Measurements from ENCODE around the gene MUC4. TPM values are rescaled to one million over a fixed set of nuclear protein-coding genes. Genes with fewer than 3 reads are reported as not detected.
"Not testable (repeated sequence)": the region's sequence is repeated elsewhere in the genome, so short reads cannot be mapped to it uniquely, and the experiment has no call there.

MUC4 gene
- total and polyA plus RNA-seq, 2 experiments from 2014 or later: not detected

- DNase-seq: no peak
- no peaks in the 10 kb centered on the region for H3K9me2 ChIP-seq (ENCODE audit: insufficient read depth)
- 0 out of 2 replicates have a peak, but pooled peaks cover 3% of the 10 kb centered on the region for H3K27me3 ChIP-seq (replicated peaks; ENCODE audit: insufficient read depth)
- in situ Hi-C loops (cut with MboI): no loop called here
- H3K4me3 ChIP-seq: no peak overlapping the region
- 77 to 82% methylated on average over 24 to 25 of the region's 26 CpGs for WGBS, 2 experiments (ENCODE audit: low coverage in 1 of 2, low lambda C conversion rate in 2 of 2, missing lambda C conversion rate in 2 of 2)
- no peak overlapping the region for H3K27ac ChIP-seq
- TF ChIP-seq EZH2 (IDR thresholded peaks at IDR 0.05; ENCODE audit: insufficient read depth, poor library complexity, severe bottlenecking) (no peak), EZH2phosphoT487 (IDR thresholded peaks at IDR 0.05; ENCODE audit: insufficient read depth, low read depth) (no peak)
- no peaks in the 10 kb centered on the region for H3K36me3 ChIP-seq (ENCODE audit: low read depth)
- no peaks in the 10 kb centered on the region for H3K9me3 ChIP-seq (ENCODE audit: low read depth)
- H3K4me2 ChIP-seq (ENCODE audit: unreplicated experiment): no peak overlapping the region
- no peak overlapping the region for H2AFZ ChIP-seq
- no peak overlapping the region for H3K9ac ChIP-seq
- no peaks in the 10 kb centered on the region for H4K20me1 ChIP-seq (ENCODE audit: insufficient read depth)
- H3K79me2 ChIP-seq (ENCODE audit: insufficient read depth): no peaks in the 10 kb centered on the region
- H3K4me1 ChIP-seq (ENCODE audit: insufficient read depth): no peaks in the 10 kb centered on the region
- no peaks in the 10 kb centered on the region for H3F3A ChIP-seq (ENCODE audit: insufficient read depth)
Observed at GRCh38 chr3:195788711-195789581, 22.8 kb downstream of the MUC4 start.

- H3K4me2 ChIP-seq (ENCODE audit: unreplicated experiment); H3K79me2 ChIP-seq (ENCODE audit: insufficient read depth); H2AFZ ChIP-seq; H3K27me3 ChIP-seq (replicated peaks; ENCODE audit: insufficient read depth); H3K9me2 ChIP-seq (ENCODE audit: insufficient read depth); H3K9me3 ChIP-seq (ENCODE audit: low read depth); H3K4me3 ChIP-seq; H3F3A ChIP-seq (ENCODE audit: insufficient read depth); H3K27ac ChIP-seq; H3K4me1 ChIP-seq (ENCODE audit: insufficient read depth); DNase-seq; H3K36me3 ChIP-seq (ENCODE audit: low read depth); H3K9ac ChIP-seq; in situ Hi-C loops (cut with MboI); H4K20me1 ChIP-seq (ENCODE audit: insufficient read depth): not testable (repeated sequence)
- 90% methylated on average over 20 to 21 of the region's 21 CpGs for whole genome bisulfite sequencing, 2 experiments (ENCODE audit: low coverage in 1 of 2, low lambda C conversion rate in 2 of 2, missing lambda C conversion rate in 2 of 2)
Observed at GRCh38 chr3:195785781-195786405, 25.8 kb downstream of the MUC4 start.

- H2AFZ ChIP-seq; H3K4me3 ChIP-seq; H3K9me3 ChIP-seq (ENCODE audit: low read depth); H3F3A ChIP-seq (ENCODE audit: insufficient read depth); H3K4me1 ChIP-seq (ENCODE audit: insufficient read depth); H3K9ac ChIP-seq; H3K79me2 ChIP-seq (ENCODE audit: insufficient read depth); DNase-seq; H3K36me3 ChIP-seq (ENCODE audit: low read depth); H4K20me1 ChIP-seq (ENCODE audit: insufficient read depth); H3K27me3 ChIP-seq (replicated peaks; ENCODE audit: insufficient read depth); H3K9me2 ChIP-seq (ENCODE audit: insufficient read depth); H3K27ac ChIP-seq; in situ Hi-C loops (cut with MboI); H3K4me2 ChIP-seq (ENCODE audit: unreplicated experiment): not testable (repeated sequence)
- 89 to 94% methylated on average over 14 of the region's 14 CpGs for WGBS, 2 experiments (ENCODE audit: low coverage in 1 of 2, low lambda C conversion rate in 2 of 2, missing lambda C conversion rate in 2 of 2)
Observed at GRCh38 chr3:195784031-195784430, 27.7 kb downstream of the MUC4 start.

- H3K4me2 ChIP-seq (ENCODE audit: unreplicated experiment); H3K9me2 ChIP-seq (ENCODE audit: insufficient read depth); in situ Hi-C loops (cut with MboI); H3K4me3 ChIP-seq; H3K27ac ChIP-seq; H3K9ac ChIP-seq; H4K20me1 ChIP-seq (ENCODE audit: insufficient read depth); H3K79me2 ChIP-seq (ENCODE audit: insufficient read depth); H3K36me3 ChIP-seq (ENCODE audit: low read depth); H3F3A ChIP-seq (ENCODE audit: insufficient read depth); H2AFZ ChIP-seq; H3K9me3 ChIP-seq (ENCODE audit: low read depth); H3K4me1 ChIP-seq (ENCODE audit: insufficient read depth); DNase-seq; H3K27me3 ChIP-seq (replicated peaks; ENCODE audit: insufficient read depth): not testable (repeated sequence)
- 75 to 100% methylated on average over 2 to 12 of the region's 12 CpGs for WGBS, 2 experiments (ENCODE audit: low coverage in 1 of 2, low lambda C conversion rate in 2 of 2, missing lambda C conversion rate in 2 of 2)
Observed at GRCh38 chr3:195781236-195781635, 30.5 kb downstream of the MUC4 start.

GRCh38 chr3:195777975-195778374, 33.8 kb downstream of the MUC4 start:
- no peak overlapping the region for H3K4me3 ChIP-seq
- DNase-seq: no peak
- H4K20me1 ChIP-seq (ENCODE audit: insufficient read depth): no peaks in the 10 kb centered on the region
- H3K36me3 ChIP-seq (ENCODE audit: low read depth): no peaks in the 10 kb centered on the region
- TF ChIP-seq EZH2phosphoT487 (IDR thresholded peaks at IDR 0.05; ENCODE audit: insufficient read depth, low read depth): no peak
- TF ChIP-seq EZH2 (IDR thresholded peaks at IDR 0.05; ENCODE audit: insufficient read depth, poor library complexity, severe bottlenecking): no peak
- no peaks in the 10 kb centered on the region for H3K27me3 ChIP-seq (replicated peaks; ENCODE audit: insufficient read depth)
- WGBS, 2 experiments (ENCODE audit: low coverage in 1 of 2, low lambda C conversion rate in 2 of 2, missing lambda C conversion rate in 2 of 2): 58 to 69% methylated on average over 11 of the region's 11 CpGs
- no peaks in the 10 kb centered on the region for H3K4me1 ChIP-seq (ENCODE audit: insufficient read depth)
- in situ Hi-C loops (cut with MboI): no loop called here
- no peak overlapping the region for H3K27ac ChIP-seq
- H3K9ac ChIP-seq: no peak overlapping the region
- no peak overlapping the region for H2AFZ ChIP-seq
- no peak overlapping the region for H3K4me2 ChIP-seq (ENCODE audit: unreplicated experiment)
- no peaks in the 10 kb centered on the region for H3K9me2 ChIP-seq (ENCODE audit: insufficient read depth)
- no peaks in the 10 kb centered on the region for H3K79me2 ChIP-seq (ENCODE audit: insufficient read depth)
- no peaks in the 10 kb centered on the region for H3K9me3 ChIP-seq (ENCODE audit: low read depth)
- H3F3A ChIP-seq (ENCODE audit: insufficient read depth): no peaks in the 10 kb centered on the region
